ENCODE results near the gene MED26.

DNA sequence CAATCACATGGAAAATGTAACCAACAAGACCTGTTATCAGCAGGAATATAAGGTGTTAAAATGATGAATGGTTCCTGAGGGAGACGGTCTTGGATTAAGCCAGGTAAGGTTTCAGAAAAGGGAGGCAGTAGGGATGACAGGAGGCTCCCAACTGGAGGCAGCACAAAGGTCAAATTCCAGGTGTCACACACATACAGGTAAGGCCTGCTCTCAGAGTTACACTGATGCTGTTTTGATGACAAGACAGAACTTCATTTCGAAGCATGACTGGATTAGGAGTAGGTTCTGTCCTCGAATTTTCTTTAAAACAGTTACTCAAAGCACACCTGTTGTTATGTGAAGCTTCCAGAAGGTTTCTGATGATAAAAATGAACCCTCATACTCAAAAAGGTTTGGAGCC is 7.4 kb downstream of the MED26 start:
- TF ChIP-seq, protein P1, sequence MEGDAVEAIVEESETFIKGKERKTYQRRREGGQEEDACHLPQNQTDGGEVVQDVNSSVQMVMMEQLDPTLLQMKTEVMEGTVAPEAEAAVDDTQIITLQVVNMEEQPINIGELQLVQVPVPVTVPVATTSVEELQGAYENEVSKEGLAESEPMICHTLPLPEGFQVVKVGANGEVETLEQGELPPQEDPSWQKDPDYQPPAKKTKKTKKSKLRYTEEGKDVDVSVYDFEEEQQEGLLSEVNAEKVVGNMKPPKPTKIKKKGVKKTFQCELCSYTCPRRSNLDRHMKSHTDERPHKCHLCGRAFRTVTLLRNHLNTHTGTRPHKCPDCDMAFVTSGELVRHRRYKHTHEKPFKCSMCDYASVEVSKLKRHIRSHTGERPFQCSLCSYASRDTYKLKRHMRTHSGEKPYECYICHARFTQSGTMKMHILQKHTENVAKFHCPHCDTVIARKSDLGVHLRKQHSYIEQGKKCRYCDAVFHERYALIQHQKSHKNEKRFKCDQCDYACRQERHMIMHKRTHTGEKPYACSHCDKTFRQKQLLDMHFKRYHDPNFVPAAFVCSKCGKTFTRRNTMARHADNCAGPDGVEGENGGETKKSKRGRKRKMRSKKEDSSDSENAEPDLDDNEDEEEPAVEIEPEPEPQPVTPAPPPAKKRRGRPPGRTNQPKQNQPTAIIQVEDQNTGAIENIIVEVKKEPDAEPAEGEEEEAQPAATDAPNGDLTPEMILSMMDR (IDR thresholded peaks at IDR 0.05): no peak
- TF ChIP-seq POLR2A (IDR thresholded peaks at IDR 0.05) (no peak), EP300 (IDR thresholded peaks at IDR 0.05) (no peak), POLR2AphosphoS5 (IDR thresholded peaks at IDR 0.05) (no peak)
